GM19099 (cell line): ENCODE results near the gene FAM3C.

ENCODE experiments used
- POLR2A ChIP-seq: IDR thresholded peaks from 3 replicates; pipeline ENCODE4 v1.6.1; 2011; ENCODE audit warnings: low read depth; ENCODE audit not compliant: insufficient read length; ENCODE audit errors: extremely low read depth

FAM3C gene

GRCh38 chr7:121390109-121390508, 6.0 kb downstream of the FAM3C start:
- TF ChIP-seq POLR2A, result no peak

DNA sequence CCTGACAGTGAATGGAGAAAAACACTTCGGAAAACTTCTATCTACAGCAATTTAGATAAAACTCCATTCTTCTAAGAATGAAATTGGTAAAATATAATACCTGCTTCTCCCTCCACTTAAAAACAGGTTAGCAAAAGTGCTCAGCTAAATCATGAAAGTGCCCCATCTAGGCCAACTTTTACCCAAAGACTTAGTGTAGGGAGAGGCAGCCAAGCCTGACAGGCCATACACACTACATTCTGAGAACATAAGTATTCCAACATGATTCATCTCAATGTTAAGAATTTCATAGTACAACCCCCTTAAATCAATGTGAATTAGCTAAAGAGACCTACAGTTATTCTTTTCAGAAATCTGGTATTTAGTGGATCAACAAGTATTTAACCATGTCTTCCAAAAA, 7.2 kb downstream of the FAM3C start:
- no peak for TF ChIP-seq POLR2A

- TF ChIP-seq POLR2A, result no peak
Observed at GRCh38 chr7:121385800-121386179, 10.3 kb downstream of the FAM3C start.

DNA sequence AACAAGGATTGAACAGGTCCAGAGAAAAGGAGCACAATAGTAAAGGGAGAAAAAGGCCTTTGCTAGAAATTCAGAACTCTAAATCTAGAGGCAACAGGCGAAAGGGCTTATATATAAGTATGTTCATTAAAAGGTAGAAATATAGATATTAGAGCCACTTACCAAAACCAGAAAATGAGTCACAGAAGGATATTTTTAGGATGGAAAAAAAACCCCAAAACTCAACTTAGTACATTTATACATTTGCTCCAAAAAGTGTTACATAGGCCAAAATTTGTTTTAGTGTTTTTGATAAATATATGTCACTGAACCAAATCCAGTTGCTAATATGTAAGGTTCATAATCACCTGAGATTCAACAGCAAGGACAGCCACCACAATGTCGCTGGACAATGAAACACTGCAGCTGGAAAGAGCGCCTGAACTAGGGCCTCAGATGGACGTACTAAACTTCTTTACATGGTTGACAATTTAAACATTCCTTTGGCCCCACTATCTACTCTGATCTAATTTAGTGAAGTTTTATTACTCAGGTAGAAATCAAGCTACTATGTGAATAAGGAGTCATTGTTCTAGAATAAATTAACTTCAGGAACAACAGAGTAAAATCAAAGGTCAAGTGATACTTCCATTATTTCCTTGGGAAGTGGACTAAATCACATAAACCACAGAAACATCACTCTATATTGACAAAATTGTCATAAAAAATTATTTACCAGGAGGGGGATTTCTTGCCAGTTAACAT, 10.9 kb downstream of the FAM3C start:
- no peak for TF ChIP-seq POLR2A

- no peak for TF ChIP-seq POLR2A
Observed at GRCh38 chr7:121384265-121384664, 11.8 kb downstream of the FAM3C start.

DNA sequence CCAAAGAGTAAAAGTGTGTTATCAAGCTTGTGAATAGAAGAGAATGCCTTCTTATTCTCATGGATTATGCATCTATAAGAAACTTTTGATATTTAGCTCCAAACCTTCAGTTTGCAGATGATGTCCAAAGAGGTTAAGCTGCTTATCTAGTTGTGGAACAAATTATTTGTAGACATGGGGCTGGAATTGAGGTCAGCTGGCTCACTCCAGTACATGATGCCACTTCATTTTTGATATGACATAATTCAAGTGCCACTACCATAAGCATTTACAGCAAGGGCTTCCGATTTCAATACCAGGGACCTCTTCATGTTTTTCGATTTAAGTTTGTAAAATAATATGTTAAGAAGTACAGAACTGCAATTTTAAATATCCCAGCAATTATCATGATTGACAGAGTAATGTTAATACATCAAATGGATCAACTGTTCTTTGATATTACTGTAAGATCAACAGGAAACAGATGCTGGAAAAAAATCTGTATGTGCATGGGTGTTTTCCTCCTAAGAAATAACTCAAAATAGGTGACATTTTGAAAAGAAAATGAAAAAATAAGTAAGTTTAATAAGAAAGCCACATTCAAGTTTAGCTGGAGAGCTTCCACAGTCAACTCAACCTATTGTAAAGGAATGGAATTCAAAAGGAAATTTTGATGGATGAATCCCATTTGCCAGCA, 12.7 kb downstream of the FAM3C start:
- no peak for TF ChIP-seq POLR2A

GRCh38 chr7:121382473-121382872, 13.6 kb downstream of the FAM3C start:
- no peak for TF ChIP-seq POLR2A

- no peak for TF ChIP-seq POLR2A
Observed at GRCh38 chr7:121379930-121380329, 16.2 kb downstream of the FAM3C start.

GRCh38 chr7:121376979-121377378, 19.1 kb downstream of the FAM3C start:
- TF ChIP-seq POLR2A, result no peak

- no peak for TF ChIP-seq POLR2A
Observed at GRCh38 chr7:121373177-121373576, 22.9 kb downstream of the FAM3C start.

DNA sequence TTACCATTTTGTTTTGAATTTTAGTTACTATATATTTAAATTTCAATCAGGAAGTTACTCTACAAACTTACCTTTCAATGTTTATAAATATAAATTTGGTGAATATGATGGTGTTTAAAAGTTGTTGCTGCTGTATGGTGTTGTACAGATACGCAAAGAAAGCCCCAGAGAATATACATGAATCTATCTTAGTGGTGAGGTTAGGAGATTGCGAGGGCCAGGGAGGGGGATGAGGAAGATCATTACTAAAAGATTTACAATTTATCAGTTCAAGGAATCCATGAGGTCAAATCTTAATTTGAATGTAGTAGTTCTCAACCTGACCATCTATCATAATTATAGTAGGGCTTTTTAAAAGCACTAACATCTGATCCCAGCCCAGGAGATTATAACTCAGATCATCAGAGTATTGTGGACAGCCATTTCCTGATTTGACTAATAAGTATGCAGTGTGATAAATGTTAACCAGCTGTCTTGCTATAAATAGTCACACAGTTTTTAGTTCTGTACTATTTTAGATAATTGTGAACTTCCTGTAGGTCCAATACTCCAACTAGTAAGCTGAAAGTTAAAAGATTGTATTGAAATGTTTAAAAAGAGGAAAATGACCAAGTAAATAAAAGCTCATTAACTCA, 23.6 kb downstream of the FAM3C start:
- TF ChIP-seq POLR2A, result no peak

GRCh38 chr7:121371883-121372282, 24.2 kb downstream of the FAM3C start:
- no peak for TF ChIP-seq POLR2A

DNA sequence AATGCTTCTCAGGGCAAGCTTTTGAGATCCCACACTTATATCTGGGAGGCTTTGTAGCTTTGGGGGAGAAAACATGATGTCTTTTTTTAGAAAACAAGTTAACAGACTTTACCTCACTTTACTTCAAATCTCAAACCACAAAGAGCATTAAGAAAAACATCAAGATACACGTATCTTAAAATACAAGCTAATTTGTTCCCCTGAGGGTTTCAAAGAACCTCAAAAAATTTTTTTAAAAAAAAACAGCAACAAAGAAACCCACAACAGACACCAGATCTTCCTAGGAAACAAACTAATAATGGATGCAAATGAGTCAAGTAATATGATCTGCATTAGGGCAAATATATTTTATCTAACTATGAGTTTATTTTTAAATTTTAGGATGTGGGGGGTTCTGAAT, 24.7 kb downstream of the FAM3C start:
- TF ChIP-seq POLR2A, result no peak

GRCh38 chr7:121369462-121369861, 26.6 kb downstream of the FAM3C start:
- TF ChIP-seq POLR2A, result no peak

DNA sequence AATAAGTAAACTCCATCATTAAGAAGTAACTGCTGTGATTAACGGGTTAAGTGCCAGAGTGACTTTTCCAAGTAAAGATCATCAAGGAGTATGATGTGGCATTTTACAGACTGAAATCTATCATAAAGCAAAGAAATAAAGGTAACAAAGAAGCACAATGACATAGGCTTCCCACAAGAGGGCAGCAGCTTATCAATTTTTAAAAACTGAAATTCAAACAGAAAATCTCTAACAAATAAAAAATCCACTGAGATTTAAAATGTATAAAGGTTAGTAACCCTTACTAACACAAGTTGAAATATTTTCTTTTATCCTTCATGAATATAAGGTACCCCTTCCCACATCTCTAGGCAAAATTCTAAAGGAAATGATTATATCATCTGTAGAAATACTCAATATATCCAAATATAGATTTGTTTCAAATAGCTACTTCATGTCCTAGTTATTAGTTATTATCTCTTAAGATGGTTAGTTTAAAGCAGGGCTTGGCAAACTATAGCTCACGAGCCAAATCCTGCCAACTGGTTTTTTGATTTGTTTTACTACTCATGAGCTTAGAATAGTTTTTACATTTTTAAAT, 29.2 kb downstream of the FAM3C start:
- no peak for TF ChIP-seq POLR2A

- TF ChIP-seq POLR2A, result no peak
Observed at GRCh38 chr7:121360564-121360963, 35.5 kb downstream of the FAM3C start.
